Suprapubic skin (tissue), 4 donors: ENCODE measurements around the gene DES. TPM values are rescaled to one million over a fixed set of nuclear protein-coding genes. Genes with fewer than 3 reads are reported as not detected.

Experiments used
- DNase-seq, 2 donors: peaks; one replicate each; pipeline ENCODE4 v3.0.0-alpha.2; 2019; ENCODE audit warnings: low spot score in 2 of 2
- H3K27ac ChIP-seq: fragments of 200-600 bp; sonication (generic); one replicate; pipeline ENCODE4 v1.5.1; 2019
- H3K27me3 ChIP-seq: fragments of 200-600 bp; sonication (generic); one replicate; pipeline ENCODE4 v1.5.1; 2019
- H3K36me3 ChIP-seq: fragments of 200-600 bp; sonication (generic); one replicate; pipeline ENCODE4 v1.5.1; 2019
- H3K4me1 ChIP-seq: fragments of 200-600 bp; sonication (generic); one replicate; pipeline ENCODE4 v1.5.1; 2019
- H3K4me3 ChIP-seq: fragments of 200-600 bp; sonication (generic); one replicate; pipeline ENCODE4 v1.5.1; 2019; ENCODE audit warnings: mild to moderate bottlenecking
- H3K9me3 ChIP-seq: fragments of 200-600 bp; sonication (generic); one replicate; pipeline ENCODE4 v1.5.1; 2019
- CTCF ChIP-seq, 2 donors: fragments of 200-600 bp in 1 of 2; fragments of 450-650 bp in 1 of 2; sonication (generic) in 1 of 2; IDR thresholded peaks; one replicate each; pipeline ENCODE4 v1.5.1; 2016 to 2019; ENCODE audit warnings: antibody characterized with exemption in 2 of 2, mild to moderate bottlenecking in 1 of 2, moderate library complexity in 1 of 2
- EP300 ChIP-seq: sonication (generic); formaldehyde crosslinking; IDR thresholded peaks from one replicate; pipeline ENCODE4 v1.6.1; 2017; ENCODE audit warnings: antibody characterized with exemption
- POLR2A ChIP-seq, 2 donors: fragments of 450-650 bp; IDR thresholded peaks; one replicate each; pipeline ENCODE4 v1.6.1; 2017; ENCODE audit warnings: antibody characterized with exemption in 2 of 2, mild to moderate bottlenecking in 2 of 2, moderate library complexity in 2 of 2
- POLR2AphosphoS5 ChIP-seq, 3 donors: sonication (generic); formaldehyde crosslinking; IDR thresholded peaks; one replicate each; pipeline ENCODE4 v1.6.1; 2017; ENCODE audit warnings: antibody characterized with exemption in 3 of 3
- WGBS: methylation state at CpG from one replicate; pipeline ENCODE4 v1.1.5; 2018; 5-methylcytosine and 5-hydroxymethylcytosine counted together
- total RNA-seq, 4 donors: library from RNA; depleted of rRNA; stranded (reverse); fragments of >200 nt; gene quantifications; one replicate each; pipeline ENCODE4 v1.1.0, GENCODE V29; 2016

The DES gene
- total RNA-seq, 4 donors from 2014 or later = 11.4 to 100 (median 35.6) TPM

- H3K4me3 ChIP-seq = no peak overlapping the region
- TF ChIP-seq POLR2A (IDR thresholded peaks at IDR 0.05) (no peak), POLR2AphosphoS5 (IDR thresholded peaks at IDR 0.05) (no peak), CTCF (IDR thresholded peaks at IDR 0.05) (no peak), EP300 (no peak)
- H3K27ac ChIP-seq = no peak overlapping the region
- no peaks in the 10 kb centered on the region for H3K9me3 ChIP-seq
- DNase-seq = peak in 1 of 2 donors; percentile 55
- H3K4me1 ChIP-seq = peaks cover 10% of the 10 kb centered on the region
- H3K27me3 ChIP-seq = peaks cover 56% of the 10 kb centered on the region
- no CpG with 5 or more reads among the region's 88 CpGs for WGBS
- H3K36me3 ChIP-seq = no peaks in the 10 kb centered on the region
Observed at GRCh38 chr2:219448099-219448775, 30.1 kb downstream of the DES start.

GRCh38 chr2:219448776-219449341 lies 30.7 kb downstream of the DES start:
- Histone ChIP-seq H3K4me1 (peaks cover 16% of the 10 kb centered on the region), H3K27me3 (peaks cover 53% of the 10 kb centered on the region), H3K4me3 (no peak overlapping the region), H3K9me3 (no peaks in the 10 kb centered on the region), H3K36me3 (no peaks in the 10 kb centered on the region), H3K27ac (no peak overlapping the region)
- TF ChIP-seq POLR2AphosphoS5 (IDR thresholded peaks at IDR 0.05) = no peak
- no peak for TF ChIP-seq EP300
- TF ChIP-seq POLR2A (IDR thresholded peaks at IDR 0.05) = no peak
- no peak for TF ChIP-seq CTCF (IDR thresholded peaks at IDR 0.05)
- peak in 1 of 2 donors; percentile 54 for DNase-seq
- WGBS = no CpG with 5 or more reads among the region's 51 CpGs

GRCh38 chr2:219449609-219450008 lies 31.4 kb downstream of the DES start:
- Histone ChIP-seq H3K9me3 (no peaks in the 10 kb centered on the region), H3K4me3 (no peak overlapping the region), H3K4me1 (peaks cover 20% of the 10 kb centered on the region), H3K27ac (no peak overlapping the region), H3K27me3 (peaks cover 47% of the 10 kb centered on the region), H3K36me3 (no peaks in the 10 kb centered on the region)
- no peak for DNase-seq
- 82% methylated on average over 5 of the region's 5 CpGs for WGBS
- TF ChIP-seq POLR2A (IDR thresholded peaks at IDR 0.05) = no peak
- TF ChIP-seq POLR2AphosphoS5 (IDR thresholded peaks at IDR 0.05) = no peak
- TF ChIP-seq CTCF (IDR thresholded peaks at IDR 0.05) = no peak
- no peak for TF ChIP-seq EP300

GRCh38 chr2:219451661-219452360 lies 33.6 kb downstream of the DES start:
- H3K36me3 ChIP-seq = no peaks in the 10 kb centered on the region
- peak overlapping the region; percentile 68 for H3K27ac ChIP-seq
- 87% methylated on average over 14 of the region's 18 CpGs for WGBS
- H3K9me3 ChIP-seq = no peaks in the 10 kb centered on the region
- peaks cover 20% of the 10 kb centered on the region for H3K4me1 ChIP-seq
- H3K4me3 ChIP-seq = no peak overlapping the region
- peak in 1 of 2 donors; percentile 71 for DNase-seq
- H3K27me3 ChIP-seq = peaks cover 43% of the 10 kb centered on the region
- TF ChIP-seq EP300 = no peak
- no peak for TF ChIP-seq CTCF (IDR thresholded peaks at IDR 0.05)
- no peak for TF ChIP-seq POLR2A (IDR thresholded peaks at IDR 0.05)
- no peak for TF ChIP-seq POLR2AphosphoS5 (IDR thresholded peaks at IDR 0.05)
